PFSK-1 (cell line): Measurements from ENCODE around the gene PLAAT5.

Experiments used
- FOXP2 ChIP-seq: optimal IDR thresholded peaks from 2 replicates; pipeline ENCODE3; 2011; ENCODE audit warnings: borderline replicate concordance, control low read depth, inconsistent platforms; ENCODE audit not compliant: insufficient read depth; ENCODE audit errors: extremely low read length, extremely low read depth
- POLR2AphosphoS5 ChIP-seq: IDR thresholded peaks from 2 replicates; pipeline ENCODE4 v1.6.1; 2012; ENCODE audit warnings: low read depth, mild to moderate bottlenecking, control low read depth, low read length, moderate library complexity
- SIN3A ChIP-seq: IDR thresholded peaks from 2 replicates; pipeline ENCODE4 v1.6.1; 2012; ENCODE audit warnings: mild to moderate bottlenecking, low read length, moderate library complexity, borderline replicate concordance; ENCODE audit not compliant: insufficient read depth
- TAF1 ChIP-seq: IDR thresholded peaks from 2 replicates; pipeline ENCODE4 v1.6.1; 2012; ENCODE audit warnings: low read length, control low read depth, borderline replicate concordance; ENCODE audit not compliant: insufficient read depth
- TF ChIP-seq, protein P1 (sequence below), 2 experiments: IDR thresholded peaks; 2 replicates each; pipeline versions ENCODE4 v1.6.1 to v1.8.0; 2011 to 2012; ENCODE audit warnings: low read depth in 2 of 2, low read length in 2 of 2, control low read depth in 1 of 2, inconsistent platforms in 1 of 2, mild to moderate bottlenecking in 1 of 2, moderate library complexity in 1 of 2; ENCODE audit not compliant: insufficient read depth in 1 of 2

DNA sequence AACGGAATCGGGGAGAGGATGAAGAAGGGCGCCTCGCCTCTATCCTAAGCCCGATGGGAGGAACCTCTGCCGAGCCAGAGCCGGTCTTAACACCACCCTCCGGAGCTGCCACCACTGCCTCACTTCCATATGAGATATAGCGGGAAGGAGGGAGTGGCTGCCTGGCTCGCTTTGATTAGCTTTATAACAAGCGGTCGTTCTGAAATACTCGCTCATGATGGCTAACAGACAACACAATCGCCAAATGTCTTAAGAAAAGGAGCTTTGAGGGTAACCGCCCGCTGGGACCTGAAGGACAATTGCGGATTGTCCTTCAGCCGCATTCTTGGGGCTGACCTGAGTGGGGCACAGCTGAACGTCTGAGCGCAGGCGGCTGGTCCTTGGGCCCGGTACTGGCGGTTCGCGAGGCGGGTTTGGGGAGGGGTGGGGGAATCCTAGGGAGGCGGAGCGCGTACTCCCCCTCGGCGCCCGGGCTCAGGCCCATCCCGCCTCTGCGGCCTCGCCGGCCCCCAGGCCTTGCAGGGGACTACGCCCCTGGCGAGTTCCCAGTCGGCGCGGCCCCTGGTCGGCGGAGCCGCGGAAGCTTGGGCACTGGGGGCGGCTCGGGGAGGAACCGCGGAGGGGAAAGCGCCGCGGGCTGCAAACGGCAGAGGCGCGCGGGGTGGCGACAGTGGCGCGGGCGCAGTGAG lies at the start of gene PLAAT5:
- TF ChIP-seq POLR2AphosphoS5 (no peak), TAF1 (no peak), SIN3A (no peak), FOXP2 (no peak)
- TF ChIP-seq, protein P1, sequence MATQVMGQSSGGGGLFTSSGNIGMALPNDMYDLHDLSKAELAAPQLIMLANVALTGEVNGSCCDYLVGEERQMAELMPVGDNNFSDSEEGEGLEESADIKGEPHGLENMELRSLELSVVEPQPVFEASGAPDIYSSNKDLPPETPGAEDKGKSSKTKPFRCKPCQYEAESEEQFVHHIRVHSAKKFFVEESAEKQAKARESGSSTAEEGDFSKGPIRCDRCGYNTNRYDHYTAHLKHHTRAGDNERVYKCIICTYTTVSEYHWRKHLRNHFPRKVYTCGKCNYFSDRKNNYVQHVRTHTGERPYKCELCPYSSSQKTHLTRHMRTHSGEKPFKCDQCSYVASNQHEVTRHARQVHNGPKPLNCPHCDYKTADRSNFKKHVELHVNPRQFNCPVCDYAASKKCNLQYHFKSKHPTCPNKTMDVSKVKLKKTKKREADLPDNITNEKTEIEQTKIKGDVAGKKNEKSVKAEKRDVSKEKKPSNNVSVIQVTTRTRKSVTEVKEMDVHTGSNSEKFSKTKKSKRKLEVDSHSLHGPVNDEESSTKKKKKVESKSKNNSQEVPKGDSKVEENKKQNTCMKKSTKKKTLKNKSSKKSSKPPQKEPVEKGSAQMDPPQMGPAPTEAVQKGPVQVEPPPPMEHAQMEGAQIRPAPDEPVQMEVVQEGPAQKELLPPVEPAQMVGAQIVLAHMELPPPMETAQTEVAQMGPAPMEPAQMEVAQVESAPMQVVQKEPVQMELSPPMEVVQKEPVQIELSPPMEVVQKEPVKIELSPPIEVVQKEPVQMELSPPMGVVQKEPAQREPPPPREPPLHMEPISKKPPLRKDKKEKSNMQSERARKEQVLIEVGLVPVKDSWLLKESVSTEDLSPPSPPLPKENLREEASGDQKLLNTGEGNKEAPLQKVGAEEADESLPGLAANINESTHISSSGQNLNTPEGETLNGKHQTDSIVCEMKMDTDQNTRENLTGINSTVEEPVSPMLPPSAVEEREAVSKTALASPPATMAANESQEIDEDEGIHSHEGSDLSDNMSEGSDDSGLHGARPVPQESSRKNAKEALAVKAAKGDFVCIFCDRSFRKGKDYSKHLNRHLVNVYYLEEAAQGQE (IDR thresholded peaks at IDR 0.05; ENCODE audit: insufficient read depth in 1 of 2, low read depth in 2 of 2, low read length in 2 of 2), result no peak
